ENCODE data around the gene DARS1.

DARS1 gene

GRCh38 chr2:136016427-136016826, 31.0 kb upstream of the DARS1 start:
- in situ Hi-C loops (cut with HindIII; ENCODE audit: low sequenced_read_pairs) = no loop called here

- in situ Hi-C loops (cut with HindIII; ENCODE audit: low sequenced_read_pairs) = no loop called here
Measured at GRCh38 chr2:136015699-136016098, 30.3 kb upstream of the DARS1 start.

- in situ Hi-C loops (cut with HindIII; ENCODE audit: low sequenced_read_pairs) = no loop called here
Measured at GRCh38 chr2:136014411-136014810, 29.0 kb upstream of the DARS1 start.

GRCh38 chr2:136013955-136014354, 28.5 kb upstream of the DARS1 start:
- in situ Hi-C loops (cut with HindIII; ENCODE audit: low sequenced_read_pairs) = no loop called here

GRCh38 chr2:136013136-136013685, 27.8 kb upstream of the DARS1 start:
- in situ Hi-C loops (cut with HindIII; ENCODE audit: low sequenced_read_pairs) = no loop called here

GRCh38 chr2:136012315-136012714, 26.9 kb upstream of the DARS1 start:
- in situ Hi-C loops (cut with HindIII; ENCODE audit: low sequenced_read_pairs) = no loop called here

- in situ Hi-C loops (cut with HindIII; ENCODE audit: low sequenced_read_pairs) = no loop called here
Measured at GRCh38 chr2:136010126-136010525, 24.7 kb upstream of the DARS1 start.

GRCh38 chr2:136008205-136008865, 22.9 kb upstream of the DARS1 start:
- in situ Hi-C loops (cut with HindIII; ENCODE audit: low sequenced_read_pairs) = no loop called here

GRCh38 chr2:136006658-136007057, 21.2 kb upstream of the DARS1 start:
- in situ Hi-C loops (cut with HindIII; ENCODE audit: low sequenced_read_pairs) = no loop called here

GRCh38 chr2:136005462-136006196, 20.2 kb upstream of the DARS1 start:
- in situ Hi-C loops (cut with HindIII; ENCODE audit: low sequenced_read_pairs) = no loop called here

- in situ Hi-C loops (cut with HindIII; ENCODE audit: low sequenced_read_pairs) = no loop called here
Measured at GRCh38 chr2:136004965-136005364, 19.5 kb upstream of the DARS1 start.

- in situ Hi-C loops (cut with HindIII; ENCODE audit: low sequenced_read_pairs) = no loop called here
Measured at GRCh38 chr2:136001131-136001530, 15.7 kb upstream of the DARS1 start.

GRCh38 chr2:136000502-136000901, 15.1 kb upstream of the DARS1 start:
- in situ Hi-C loops (cut with HindIII; ENCODE audit: low sequenced_read_pairs) = no loop called here

- in situ Hi-C loops (cut with HindIII; ENCODE audit: low sequenced_read_pairs) = no loop called here
Measured at GRCh38 chr2:135999899-136000298, 14.5 kb upstream of the DARS1 start.

GRCh38 chr2:135998879-135999278, 13.5 kb upstream of the DARS1 start:
- in situ Hi-C loops (cut with HindIII; ENCODE audit: low sequenced_read_pairs) = no loop called here

GRCh38 chr2:135997380-135997779, 12.0 kb upstream of the DARS1 start:
- in situ Hi-C loops (cut with HindIII; ENCODE audit: low sequenced_read_pairs) = no loop called here

GRCh38 chr2:135996304-135996703, 10.9 kb upstream of the DARS1 start:
- in situ Hi-C loops (cut with HindIII; ENCODE audit: low sequenced_read_pairs) = no loop called here

GRCh38 chr2:135994281-135994680, 8.9 kb upstream of the DARS1 start:
- in situ Hi-C loops (cut with HindIII; ENCODE audit: low sequenced_read_pairs) = no loop called here

GRCh38 chr2:135993421-135993820, 8.0 kb upstream of the DARS1 start:
- in situ Hi-C loops (cut with HindIII; ENCODE audit: low sequenced_read_pairs) = no loop called here

- in situ Hi-C loops (cut with HindIII; ENCODE audit: low sequenced_read_pairs) = no loop called here
Measured at GRCh38 chr2:135991861-135992260, 6.4 kb upstream of the DARS1 start.

- in situ Hi-C loops (cut with HindIII; ENCODE audit: low sequenced_read_pairs) = no loop called here
Measured at GRCh38 chr2:135987441-135987840, 2.0 kb upstream of the DARS1 start.

- in situ Hi-C loops (cut with HindIII; ENCODE audit: low sequenced_read_pairs) = no loop called here
Measured at GRCh38 chr2:135986507-135986906, 1.1 kb upstream of the DARS1 start.
